Right atrium auricular region (tissue), 2 donors: ENCODE data around the gene MAP1A. TPM values are rescaled to one million over a fixed set of nuclear protein-coding genes. Genes with fewer than 3 reads are reported as not detected.
A peak's percentile ranks its signal among the peaks of the same experiment; 100 is the strongest.

Source experiments
- DNase-seq: peaks from one replicate; pipeline ENCODE4 v3.0.0-alpha.2; 2019; ENCODE audit warnings: low spot score
- H3K27ac ChIP-seq, 2 donors: fragments of 200-600 bp; sonication (generic); 1 replicate in 1 of 2; 2 replicates in 1 of 2; pipeline ENCODE4 v1.5.1; 2016 to 2019
- H3K27me3 ChIP-seq, 2 donors: fragments of 200-600 bp; sonication (generic); one replicate each; pipeline versions ENCODE4 v1.5.1 to v1.6.0; 2017 to 2019
- H3K36me3 ChIP-seq: fragments of 200-600 bp; sonication (generic); one replicate; pipeline ENCODE4 v1.5.1; 2016
- H3K4me1 ChIP-seq, 2 donors: fragments of 200-600 bp; sonication (generic); one replicate each; pipeline versions ENCODE4 v1.5.1 to v1.6.0; 2017 to 2019
- H3K4me3 ChIP-seq, 2 donors: fragments of 200-600 bp; sonication (generic); 1 replicate in 1 of 2; 2 replicates in 1 of 2; pipeline ENCODE4 v1.5.1; 2017 to 2019; ENCODE audit warnings: mild to moderate bottlenecking in 1 of 2, moderate library complexity in 1 of 2
- H3K9me3 ChIP-seq, 2 donors: fragments of 200-600 bp; sonication (generic); one replicate each; pipeline ENCODE4 v1.5.1; 2019
- CTCF ChIP-seq, 2 donors: fragments of 200-600 bp; sonication (generic); IDR thresholded peaks; one replicate each; pipeline ENCODE4 v1.5.1; 2019; ENCODE audit warnings: antibody characterized with exemption in 2 of 2
- total RNA-seq, 2 donors: library from RNA; depleted of rRNA; stranded (reverse); fragments of >200 nt; gene quantifications; one replicate each; pipeline ENCODE4 v1.1.0, GENCODE V29; 2016

MAP1A gene
- total RNA-seq, 2 donors from 2014 or later: 39.3 to 52.7 TPM

- no peak for TF ChIP-seq CTCF (IDR thresholded peaks at IDR 0.05)
- Histone ChIP-seq H3K4me3 (peak within 1 kb of the TSS; percentile 88 to 93), H3K27ac (peak within 1 kb of the TSS; percentile 88 to 89), H3K27me3 (no peaks in the 10 kb centered on the region), H3K9me3 (no peaks in the 10 kb centered on the region), H3K36me3 (no peaks in the 10 kb centered on the region), H3K4me1 (peaks cover 0 to 12% of the 10 kb centered on the region in 2 donors)
- peak; percentile 99 for DNase-seq
These were observed 24.5 kb upstream of the MAP1A start, which contains the start of gene TP53BP1 for GRCh38 chr15:43492673-43493601. TSS of gene TP53BP1 (minus strand) at chr15:43493156. CDS start at chr15:43493043, 113 bp downstream.

- no peak for TF ChIP-seq CTCF (IDR thresholded peaks at IDR 0.05)
- H3K9me3 ChIP-seq: no peaks in the 10 kb centered on the region
- peak overlapping the region; percentile 88 to 89 for H3K27ac ChIP-seq
- no peaks in the 10 kb centered on the region for H3K36me3 ChIP-seq
- peak overlapping the region in 1 of 2 donors; percentile 88 for H3K4me3 ChIP-seq
- DNase-seq: no peak
- H3K27me3 ChIP-seq: no peaks in the 10 kb centered on the region
- H3K4me1 ChIP-seq: peaks cover 0 to 12% of the 10 kb centered on the region in 2 donors
These were observed 23.5 kb upstream of the MAP1A start for GRCh38 chr15:43493703-43494472.

- Histone ChIP-seq H3K27ac (no peak overlapping the region), H3K36me3 (no peaks in the 10 kb centered on the region), H3K27me3 (no peaks in the 10 kb centered on the region), H3K4me3 (no peak overlapping the region), H3K4me1 (no peaks in the 10 kb centered on the region), H3K9me3 (no peaks in the 10 kb centered on the region)
- no peak for TF ChIP-seq CTCF (IDR thresholded peaks at IDR 0.05)
- DNase-seq: no peak
These were observed 18.4 kb upstream of the MAP1A start for GRCh38 chr15:43498990-43499389.

GRCh38 chr15:43499635-43500034, 17.8 kb upstream of the MAP1A start:
- no peaks in the 10 kb centered on the region for H3K9me3 ChIP-seq
- no peak overlapping the region for H3K4me3 ChIP-seq
- no peaks in the 10 kb centered on the region for H3K36me3 ChIP-seq
- no peak overlapping the region for H3K27ac ChIP-seq
- no peak for TF ChIP-seq CTCF (IDR thresholded peaks at IDR 0.05)
- H3K4me1 ChIP-seq: no peaks in the 10 kb centered on the region
- H3K27me3 ChIP-seq: no peaks in the 10 kb centered on the region
- DNase-seq: no peak

- no peaks in the 10 kb centered on the region for H3K9me3 ChIP-seq
- DNase-seq: no peak
- no peak overlapping the region for H3K4me3 ChIP-seq
- H3K36me3 ChIP-seq: no peaks in the 10 kb centered on the region
- no peak for TF ChIP-seq CTCF (IDR thresholded peaks at IDR 0.05)
- no peak overlapping the region for H3K27ac ChIP-seq
- peaks cover 0 to 20% of the 10 kb centered on the region in 2 donors for H3K4me1 ChIP-seq
- no peaks in the 10 kb centered on the region for H3K27me3 ChIP-seq
These were observed 11.7 kb upstream of the MAP1A start for GRCh38 chr15:43505738-43506137.
